Measurements from ENCODE around the gene ADAM19.

ADAM19 gene

GRCh38 chr5:157447201-157447637 is 128.4 kb downstream of the ADAM19 start:
- no peaks in the 10 kb centered on the region for H3K79me2 ChIP-seq (ENCODE audit: insufficient read depth, low read length)
- H3K9ac ChIP-seq (ENCODE audit: low read depth, low read length, poor library complexity, severe bottlenecking): no peak overlapping the region
- no peaks in the 10 kb centered on the region for H4K20me1 ChIP-seq (ENCODE audit: insufficient read depth, low read length, poor library complexity, severe bottlenecking)
- no peaks in the 10 kb centered on the region for H3K9me3 ChIP-seq (ENCODE audit: insufficient read depth, low read depth, low read length)
- H3K4me2 ChIP-seq (ENCODE audit: low read depth, low read length, poor library complexity, severe bottlenecking): no peak overlapping the region
- H3K4me3 ChIP-seq (ENCODE audit: low read length, poor library complexity, severe bottlenecking): no peak overlapping the region
- H3F3A ChIP-seq (ENCODE audit: low read depth): no peaks in the 10 kb centered on the region
- no peaks in the 10 kb centered on the region for H3K4me1 ChIP-seq (ENCODE audit: insufficient read depth, low read length, poor library complexity, severe bottlenecking)
- H2AFZ ChIP-seq (ENCODE audit: low read length): no peak overlapping the region
- TF ChIP-seq CTCF (conservative IDR thresholded peaks at IDR 0.05; ENCODE audit: low read length) (no peak), EZH2phosphoT487 (IDR thresholded peaks at IDR 0.05; ENCODE audit: borderline replicate concordance) (no peak)
- no peaks in the 10 kb centered on the region for H3K27me3 ChIP-seq (ENCODE audit: insufficient read depth, low read length, poor library complexity, severe bottlenecking)
- no peaks in the 10 kb centered on the region for H3K36me3 ChIP-seq (ENCODE audit: insufficient read depth, low read length)
- H3K9me2 ChIP-seq (replicated peaks; ENCODE audit: low read depth, low read length): no peaks in the 10 kb centered on the region

GRCh38 chr5:157446412-157446935 is 129.1 kb downstream of the ADAM19 start:
- no peak overlapping the region for H3K9ac ChIP-seq (ENCODE audit: low read depth, low read length, poor library complexity, severe bottlenecking)
- no peak overlapping the region for H3K4me2 ChIP-seq (ENCODE audit: low read depth, low read length, poor library complexity, severe bottlenecking)
- no peaks in the 10 kb centered on the region for H3K27me3 ChIP-seq (ENCODE audit: insufficient read depth, low read length, poor library complexity, severe bottlenecking)
- H3K4me3 ChIP-seq (ENCODE audit: low read length, poor library complexity, severe bottlenecking): no peak overlapping the region
- H4K20me1 ChIP-seq (ENCODE audit: insufficient read depth, low read length, poor library complexity, severe bottlenecking): no peaks in the 10 kb centered on the region
- no peaks in the 10 kb centered on the region for H3K9me3 ChIP-seq (ENCODE audit: insufficient read depth, low read depth, low read length)
- H3K4me1 ChIP-seq (ENCODE audit: insufficient read depth, low read length, poor library complexity, severe bottlenecking): no peaks in the 10 kb centered on the region
- H3K9me2 ChIP-seq (replicated peaks; ENCODE audit: low read depth, low read length): no peaks in the 10 kb centered on the region
- H3K79me2 ChIP-seq (ENCODE audit: insufficient read depth, low read length): no peaks in the 10 kb centered on the region
- H3K36me3 ChIP-seq (ENCODE audit: insufficient read depth, low read length): no peaks in the 10 kb centered on the region
- no peak overlapping the region for H2AFZ ChIP-seq (ENCODE audit: low read length)
- TF ChIP-seq EZH2phosphoT487 (IDR thresholded peaks at IDR 0.05; ENCODE audit: borderline replicate concordance) (no peak), CTCF (conservative IDR thresholded peaks at IDR 0.05; ENCODE audit: low read length) (no peak)
- no peaks in the 10 kb centered on the region for H3F3A ChIP-seq (ENCODE audit: low read depth)

GRCh38 chr5:157445745-157446411 is 129.7 kb downstream of the ADAM19 start:
- Histone ChIP-seq H3K4me3 (ENCODE audit: low read length, poor library complexity, severe bottlenecking) (no peak overlapping the region), H3K9ac (ENCODE audit: low read depth, low read length, poor library complexity, severe bottlenecking) (no peak overlapping the region), H3K79me2 (ENCODE audit: insufficient read depth, low read length) (no peaks in the 10 kb centered on the region), H4K20me1 (ENCODE audit: insufficient read depth, low read length, poor library complexity, severe bottlenecking) (no peaks in the 10 kb centered on the region), H3K9me2 (replicated peaks; ENCODE audit: low read depth, low read length) (no peaks in the 10 kb centered on the region), H3K4me2 (ENCODE audit: low read depth, low read length, poor library complexity, severe bottlenecking) (no peak overlapping the region), H3K9me3 (ENCODE audit: insufficient read depth, low read depth, low read length) (no peaks in the 10 kb centered on the region), H3F3A (ENCODE audit: low read depth) (no peaks in the 10 kb centered on the region), H3K4me1 (ENCODE audit: insufficient read depth, low read length, poor library complexity, severe bottlenecking) (no peaks in the 10 kb centered on the region), H3K27me3 (ENCODE audit: insufficient read depth, low read length, poor library complexity, severe bottlenecking) (no peaks in the 10 kb centered on the region), H3K36me3 (ENCODE audit: insufficient read depth, low read length) (no peaks in the 10 kb centered on the region), H2AFZ (ENCODE audit: low read length) (no peak overlapping the region)
- no peak for TF ChIP-seq EZH2phosphoT487 (IDR thresholded peaks at IDR 0.05; ENCODE audit: borderline replicate concordance)
- no peak for TF ChIP-seq CTCF (conservative IDR thresholded peaks at IDR 0.05; ENCODE audit: low read length)

Data from Loucy (cell line).